ENCODE results near the gene PLA2G5. TPM values are rescaled to one million over a fixed set of nuclear protein-coding genes. Genes with fewer than 3 reads are reported as not detected.

Gene PLA2G5
- total and polyA plus RNA-seq, 9 of the 15 experiments (the other 6 are each of a cell fraction or from before 2014, with no cell fraction given): not detected

- TF ChIP-seq, protein P1, sequence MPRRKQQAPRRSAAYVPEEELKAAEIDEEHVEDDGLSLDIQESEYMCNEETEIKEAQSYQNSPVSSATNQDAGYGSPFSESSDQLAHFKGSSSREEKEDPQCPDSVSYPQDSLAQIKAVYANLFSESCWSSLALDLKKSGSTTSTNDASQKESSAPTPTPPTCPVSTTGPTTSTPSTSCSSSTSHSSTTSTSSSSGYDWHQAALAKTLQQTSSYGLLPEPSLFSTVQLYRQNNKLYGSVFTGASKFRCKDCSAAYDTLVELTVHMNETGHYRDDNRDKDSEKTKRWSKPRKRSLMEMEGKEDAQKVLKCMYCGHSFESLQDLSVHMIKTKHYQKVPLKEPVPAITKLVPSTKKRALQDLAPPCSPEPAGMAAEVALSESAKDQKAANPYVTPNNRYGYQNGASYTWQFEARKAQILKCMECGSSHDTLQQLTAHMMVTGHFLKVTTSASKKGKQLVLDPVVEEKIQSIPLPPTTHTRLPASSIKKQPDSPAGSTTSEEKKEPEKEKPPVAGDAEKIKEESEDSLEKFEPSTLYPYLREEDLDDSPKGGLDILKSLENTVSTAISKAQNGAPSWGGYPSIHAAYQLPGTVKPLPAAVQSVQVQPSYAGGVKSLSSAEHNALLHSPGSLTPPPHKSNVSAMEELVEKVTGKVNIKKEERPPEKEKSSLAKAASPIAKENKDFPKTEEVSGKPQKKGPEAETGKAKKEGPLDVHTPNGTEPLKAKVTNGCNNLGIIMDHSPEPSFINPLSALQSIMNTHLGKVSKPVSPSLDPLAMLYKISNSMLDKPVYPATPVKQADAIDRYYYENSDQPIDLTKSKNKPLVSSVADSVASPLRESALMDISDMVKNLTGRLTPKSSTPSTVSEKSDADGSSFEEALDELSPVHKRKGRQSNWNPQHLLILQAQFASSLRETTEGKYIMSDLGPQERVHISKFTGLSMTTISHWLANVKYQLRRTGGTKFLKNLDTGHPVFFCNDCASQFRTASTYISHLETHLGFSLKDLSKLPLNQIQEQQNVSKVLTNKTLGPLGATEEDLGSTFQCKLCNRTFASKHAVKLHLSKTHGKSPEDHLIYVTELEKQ (CRISPR knock-in tag; IDR thresholded peaks at IDR 0.05): no peak
- TF ChIP-seq, protein P2, sequence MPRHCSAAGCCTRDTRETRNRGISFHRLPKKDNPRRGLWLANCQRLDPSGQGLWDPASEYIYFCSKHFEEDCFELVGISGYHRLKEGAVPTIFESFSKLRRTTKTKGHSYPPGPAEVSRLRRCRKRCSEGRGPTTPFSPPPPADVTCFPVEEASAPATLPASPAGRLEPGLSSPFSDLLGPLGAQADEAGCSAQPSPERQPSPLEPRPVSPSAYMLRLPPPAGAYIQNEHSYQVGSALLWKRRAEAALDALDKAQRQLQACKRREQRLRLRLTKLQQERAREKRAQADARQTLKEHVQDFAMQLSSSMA (CRISPR knock-in tag; IDR thresholded peaks at IDR 0.05): no peak
- TF ChIP-seq PCBP1 (IDR thresholded peaks at IDR 0.05; ENCODE audit: low read depth, low read length, poor library complexity, severe bottlenecking): no peak
- TF ChIP-seq POLR2H (tag; IDR thresholded peaks at IDR 0.05; ENCODE audit: low read depth): no peak
- TF ChIP-seq, protein P3, sequence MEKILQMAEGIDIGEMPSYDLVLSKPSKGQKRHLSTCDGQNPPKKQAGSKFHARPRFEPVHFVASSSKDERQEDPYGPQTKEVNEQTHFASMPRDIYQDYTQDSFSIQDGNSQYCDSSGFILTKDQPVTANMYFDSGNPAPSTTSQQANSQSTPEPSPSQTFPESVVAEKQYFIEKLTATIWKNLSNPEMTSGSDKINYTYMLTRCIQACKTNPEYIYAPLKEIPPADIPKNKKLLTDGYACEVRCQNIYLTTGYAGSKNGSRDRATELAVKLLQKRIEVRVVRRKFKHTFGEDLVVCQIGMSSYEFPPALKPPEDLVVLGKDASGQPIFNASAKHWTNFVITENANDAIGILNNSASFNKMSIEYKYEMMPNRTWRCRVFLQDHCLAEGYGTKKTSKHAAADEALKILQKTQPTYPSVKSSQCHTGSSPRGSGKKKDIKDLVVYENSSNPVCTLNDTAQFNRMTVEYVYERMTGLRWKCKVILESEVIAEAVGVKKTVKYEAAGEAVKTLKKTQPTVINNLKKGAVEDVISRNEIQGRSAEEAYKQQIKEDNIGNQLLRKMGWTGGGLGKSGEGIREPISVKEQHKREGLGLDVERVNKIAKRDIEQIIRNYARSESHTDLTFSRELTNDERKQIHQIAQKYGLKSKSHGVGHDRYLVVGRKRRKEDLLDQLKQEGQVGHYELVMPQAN (IDR thresholded peaks at IDR 0.05; ENCODE audit: borderline replicate concordance): no peak
- no peak for TF ChIP-seq E2F5 (CRISPR knock-in tag; IDR thresholded peaks at IDR 0.05)
- TF ChIP-seq CEBPB (tag; IDR thresholded peaks at IDR 0.05): no peak
- TF ChIP-seq, protein P4, sequence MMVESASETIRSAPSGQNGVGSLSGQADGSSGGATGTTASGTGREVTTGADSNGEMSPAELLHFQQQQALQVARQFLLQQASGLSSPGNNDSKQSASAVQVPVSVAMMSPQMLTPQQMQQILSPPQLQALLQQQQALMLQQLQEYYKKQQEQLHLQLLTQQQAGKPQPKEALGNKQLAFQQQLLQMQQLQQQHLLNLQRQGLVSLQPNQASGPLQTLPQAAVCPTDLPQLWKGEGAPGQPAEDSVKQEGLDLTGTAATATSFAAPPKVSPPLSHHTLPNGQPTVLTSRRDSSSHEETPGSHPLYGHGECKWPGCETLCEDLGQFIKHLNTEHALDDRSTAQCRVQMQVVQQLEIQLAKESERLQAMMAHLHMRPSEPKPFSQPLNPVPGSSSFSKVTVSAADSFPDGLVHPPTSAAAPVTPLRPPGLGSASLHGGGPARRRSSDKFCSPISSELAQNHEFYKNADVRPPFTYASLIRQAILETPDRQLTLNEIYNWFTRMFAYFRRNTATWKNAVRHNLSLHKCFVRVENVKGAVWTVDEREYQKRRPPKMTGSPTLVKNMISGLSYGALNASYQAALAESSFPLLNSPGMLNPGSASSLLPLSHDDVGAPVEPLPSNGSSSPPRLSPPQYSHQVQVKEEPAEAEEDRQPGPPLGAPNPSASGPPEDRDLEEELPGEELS (CRISPR knock-in tag; IDR thresholded peaks at IDR 0.05; ENCODE audit: borderline replicate concordance): no peak
- no peak for TF ChIP-seq ZNF778 (CRISPR knock-in tag; IDR thresholded peaks at IDR 0.05)
- no peak for TF ChIP-seq MIER1 (IDR thresholded peaks at IDR 0.05; ENCODE audit: low read depth)
- no peak for TF ChIP-seq KDM1A (IDR thresholded peaks at IDR 0.05)
- TF ChIP-seq ELF2 (CRISPR knock-in tag; IDR thresholded peaks at IDR 0.05): no peak
Observed at GRCh38 chr1:20093303-20093702, 23.3 kb downstream of the PLA2G5 start (continued).

Measured in K562 (cell line).